ENCODE results near the gene HCRTR1. TPM values are rescaled to one million over a fixed set of nuclear protein-coding genes. Genes with fewer than 3 reads are reported as not detected.

Gene HCRTR1
- total and polyA plus RNA-seq, 8 donors: not detected

GRCh38 chr1:31576743-31577455, 40.6 kb upstream of the HCRTR1 start:
- intact Hi-C loops (cut with DNase I; ENCODE audit: low total_unique reads): no loop called here
- no peaks in the 10 kb centered on the region for H3K9me3 ChIP-seq
- peaks cover 0 to 12% (median 0%) of the 10 kb centered on the region in 3 donors for H3K27me3 ChIP-seq
- H3K4me3 ChIP-seq: peak overlapping the region; percentile 62 to 67 (median 66)
- H3K4me1 ChIP-seq: peaks cover 61 to 75% (median 68%) of the 10 kb centered on the region in 4 donors
- H3K27ac ChIP-seq: peak overlapping the region; percentile 83 to 94 (median 92)
- no peaks in the 10 kb centered on the region for H3K36me3 ChIP-seq
- WGBS, 5 donors: 25 to 51% (median 30%) methylated on average over 17 to 27 of the region's 27 CpGs
- DNase-seq: peak in 1 of 2 donors; percentile 61
- TF ChIP-seq POLR2A (IDR thresholded peaks at IDR 0.05) (no peak), CTCF (IDR thresholded peaks at IDR 0.05) (no peak), POLR2AphosphoS5 (IDR thresholded peaks at IDR 0.05) (peak in 2 of 3 donors; percentile 7 to 31), EP300 (IDR thresholded peaks at IDR 0.05) (no peak)

DNA sequence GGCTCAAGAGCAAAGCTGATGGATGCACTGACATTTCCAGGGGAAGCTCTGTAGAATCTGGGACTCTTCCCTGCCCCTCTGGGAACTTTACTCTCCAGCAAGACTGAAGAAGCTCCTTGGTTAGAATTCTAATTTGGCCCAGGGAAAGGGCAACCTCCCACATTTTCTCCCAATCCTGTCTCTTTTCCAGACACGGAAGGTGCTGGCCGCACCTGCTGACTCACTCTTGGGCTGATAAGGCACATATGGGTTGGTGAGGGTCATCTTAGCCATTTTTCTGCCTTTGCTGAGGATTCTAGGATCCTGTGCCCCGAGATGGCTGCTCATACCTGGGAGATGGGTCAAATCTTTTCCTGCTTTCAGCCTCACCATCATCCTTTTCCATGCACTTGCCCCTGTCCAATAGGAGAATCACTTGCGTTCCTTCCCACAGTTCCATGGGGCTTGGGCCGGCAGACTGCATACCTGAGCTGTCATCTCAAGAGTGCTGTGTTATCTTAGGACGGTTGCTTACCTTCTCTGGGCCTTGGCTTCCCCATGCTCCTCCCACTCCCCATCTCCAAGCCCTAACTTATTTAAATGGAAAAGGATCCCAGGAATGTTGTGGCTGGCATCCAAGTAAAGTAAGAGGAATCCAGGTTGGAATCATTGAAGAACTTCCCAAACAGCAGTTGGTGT, 39.8 kb upstream of the HCRTR1 start:
- intact Hi-C loops (cut with DNase I; ENCODE audit: low total_unique reads): no loop called here
- TF ChIP-seq EP300 (IDR thresholded peaks at IDR 0.05) (no peak), POLR2A (IDR thresholded peaks at IDR 0.05) (no peak), POLR2AphosphoS5 (IDR thresholded peaks at IDR 0.05) (peak in 1 of 3 donors; percentile 19), CTCF (IDR thresholded peaks at IDR 0.05) (no peak)
- Histone ChIP-seq H3K27me3 (peaks cover 0 to 12% (median 0%) of the 10 kb centered on the region in 3 donors), H3K4me3 (peak overlapping the region; percentile 62 to 67 (median 66)), H3K27ac (peak overlapping the region; percentile 83 to 94 (median 92)), H3K4me1 (peaks cover 65 to 80% (median 75%) of the 10 kb centered on the region in 4 donors), H3K9me3 (no peaks in the 10 kb centered on the region), H3K36me3 (no peaks in the 10 kb centered on the region)
- WGBS, 5 donors: 18 to 28% (median 26%) methylated on average over 6 of the region's 6 CpGs
- peak in 1 of 2 donors; percentile 69 for DNase-seq

DNA sequence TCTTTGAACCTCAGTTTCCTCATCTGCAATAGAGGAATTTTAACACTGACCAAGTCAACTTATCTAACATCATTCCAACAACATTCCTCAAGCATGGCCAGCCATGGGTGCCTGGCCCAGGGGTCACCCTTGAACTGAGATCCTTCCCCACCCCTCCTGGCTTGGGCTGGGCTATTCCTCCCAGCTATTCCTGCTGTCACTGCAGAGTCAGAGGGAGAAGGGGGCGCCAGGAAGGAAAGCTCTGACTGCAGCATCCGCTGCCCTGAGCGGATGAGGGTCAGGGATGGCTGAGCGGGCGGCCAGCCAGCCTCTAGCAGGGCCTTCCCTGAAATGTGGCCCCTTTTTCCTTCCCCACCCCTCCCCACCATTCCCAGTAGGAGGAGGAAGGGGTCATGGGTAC, 38.1 kb upstream of the HCRTR1 start:
- peaks cover 65 to 81% (median 75%) of the 10 kb centered on the region in 4 donors for H3K4me1 ChIP-seq
- H3K27me3 ChIP-seq: peaks cover 0 to 12% (median 0%) of the 10 kb centered on the region in 3 donors
- no peak for TF ChIP-seq EP300 (IDR thresholded peaks at IDR 0.05)
- no peak for TF ChIP-seq POLR2A (IDR thresholded peaks at IDR 0.05)
- peak in 1 of 3 donors; percentile 25 for TF ChIP-seq POLR2AphosphoS5 (IDR thresholded peaks at IDR 0.05)
- TF ChIP-seq CTCF (IDR thresholded peaks at IDR 0.05): no peak
- intact Hi-C loops (cut with DNase I; ENCODE audit: low total_unique reads): no loop called here
- WGBS, 5 donors: 51 to 75% (median 64%) methylated on average over 4 to 5 of the region's 5 CpGs
- peak overlapping the region; percentile 11 to 92 (median 86) for H3K27ac ChIP-seq
- H3K9me3 ChIP-seq: no peaks in the 10 kb centered on the region
- peak overlapping the region; percentile 15 to 39 (median 25) for H3K4me3 ChIP-seq
- DNase-seq: peak in 1 of 2 donors; percentile 79
- peaks cover 0 to 14% (median 8%) of the 10 kb centered on the region in 4 donors for H3K36me3 ChIP-seq

DNA sequence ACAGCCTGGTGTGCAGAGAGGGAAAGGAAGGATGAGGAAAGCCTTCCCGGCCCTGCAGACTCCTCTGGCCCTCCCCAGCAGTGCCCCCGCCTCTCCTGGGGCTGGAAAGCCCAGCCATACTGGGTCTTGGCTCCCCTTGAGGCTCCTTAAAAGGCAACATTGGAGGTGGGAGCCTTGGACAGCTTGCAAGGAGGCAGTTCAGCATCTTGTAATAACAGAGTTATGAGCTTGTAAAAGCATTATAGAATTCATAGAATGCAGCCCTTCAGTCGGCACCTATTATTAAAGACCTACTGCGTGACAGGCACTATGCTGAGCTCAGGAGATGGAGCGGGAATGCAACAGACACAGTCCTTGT, 37.0 kb upstream of the HCRTR1 start:
- H3K9me3 ChIP-seq: no peaks in the 10 kb centered on the region
- peak overlapping the region; percentile 8 to 39 (median 25) for H3K4me3 ChIP-seq
- peaks cover 0 to 12% (median 0%) of the 10 kb centered on the region in 3 donors for H3K27me3 ChIP-seq
- peak in 1 of 2 donors; percentile 82 for DNase-seq
- no peak for TF ChIP-seq POLR2A (IDR thresholded peaks at IDR 0.05)
- TF ChIP-seq POLR2AphosphoS5 (IDR thresholded peaks at IDR 0.05): no peak
- no peak for TF ChIP-seq EP300 (IDR thresholded peaks at IDR 0.05)
- TF ChIP-seq CTCF (IDR thresholded peaks at IDR 0.05): no peak
- H3K27ac ChIP-seq: peak overlapping the region; percentile 53 to 92 (median 86)
- intact Hi-C loops (cut with DNase I; ENCODE audit: low total_unique reads): no loop called here
- H3K4me1 ChIP-seq: peaks cover 60 to 81% (median 74%) of the 10 kb centered on the region in 4 donors
- 37 to 58% (median 55%) methylated on average over 5 of the region's 5 CpGs for WGBS, 5 donors
- peaks cover 9 to 25% (median 18%) of the 10 kb centered on the region in 4 donors for H3K36me3 ChIP-seq
